Measurements from ENCODE around the gene UNC5A. TPM values are rescaled to one million over a fixed set of nuclear protein-coding genes. Genes with fewer than 3 reads are reported as not detected.

The UNC5A gene
- total and polyA plus RNA-seq, 2 of the 8 experiments (the other 6 are each of a cell fraction or from before 2014, with no cell fraction given): 4.0 to 7.6 TPM

DNA sequence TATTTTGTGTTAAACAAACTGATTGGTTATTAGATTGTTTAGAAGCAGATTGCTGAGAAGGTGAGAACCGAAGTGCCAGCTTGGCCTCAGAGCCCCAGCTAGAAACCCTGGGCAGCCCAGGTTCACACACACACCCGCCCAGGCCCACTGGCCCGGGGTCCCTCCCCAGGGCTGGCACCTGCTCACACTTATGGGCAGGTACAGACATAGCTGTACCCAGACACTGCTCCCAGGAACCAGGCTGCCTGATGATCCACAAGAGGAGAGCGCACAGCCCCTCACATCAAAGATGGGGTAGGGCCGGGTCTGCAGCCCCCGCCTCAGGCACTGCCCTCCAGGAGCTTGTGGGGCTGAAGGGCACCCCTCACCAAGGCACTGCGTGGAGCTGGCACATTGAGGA, 55.6 kb downstream of the UNC5A start:
- Histone ChIP-seq H3K27me3 (replicated peaks in 1 of 4; ENCODE audit: control insufficient read depth in 3 of 4, extremely low read depth in 1 of 4, insufficient read depth in 3 of 4, low read length in 3 of 4) (no peaks in the 10 kb centered on the region), H2BK15ac (ENCODE audit: low read length) (no peak overlapping the region), H2BK20ac (ENCODE audit: low read length) (no peak overlapping the region), H4K5ac (ENCODE audit: insufficient read length, low read depth, low read length) (no peak overlapping the region), H4K8ac (ENCODE audit: extremely low read depth, insufficient read depth, low read length) (peak overlapping the region; percentile 45), H2BK12ac (ENCODE audit: low read depth, low read length) (peak overlapping the region; percentile 53; the same call in 1 of the 2 replicates), H3K56ac (replicated peaks; ENCODE audit: insufficient read length, low read depth, low read length) (no peak overlapping the region), H3K18ac (ENCODE audit: extremely low read depth, low read length) (peak overlapping the region; percentile 25; the same call in 1 of the 2 replicates), H3K23me2 (ENCODE audit: low read depth, low read length) (no peaks in the 10 kb centered on the region), H3K9ac (replicated peaks in 1 of 4; ENCODE audit: extremely low read depth in 1 of 4, low read depth in 3 of 4, low read length in 3 of 4) (no peak overlapping the region), H3K4me3 (ENCODE audit: extremely low read depth in 1 of 4, insufficient read depth in 2 of 4, low read depth in 3 of 4, low read length in 4 of 4) (no peak overlapping the region), H4K91ac (replicated peaks; ENCODE audit: insufficient read length, low read length) (no peak overlapping the region), H3K4me2 (ENCODE audit: insufficient read depth in 1 of 2, low read depth in 2 of 2, low read length in 2 of 2) (no peak overlapping the region), H3K4me1 (replicated peaks in 1 of 4; ENCODE audit: control insufficient read depth in 3 of 4, insufficient read depth in 4 of 4, low read length in 3 of 4) (peaks cover 6 to 40% (median 27%) of the 10 kb centered on the region in 4 experiments), H3K14ac (ENCODE audit: insufficient read length) (no peak overlapping the region), H2BK5ac (ENCODE audit: low read depth, low read length) (0 out of 2 replicates have a peak overlapping the region, but pooled peaks have one; percentile 24), H2AFZ (ENCODE audit: low read length) (no peak overlapping the region), H2AK5ac (ENCODE audit: low read depth, low read length) (no peak overlapping the region), H3K27ac (ENCODE audit: low read depth, low read length) (no peak overlapping the region), H3K36me3 (ENCODE audit: control insufficient read depth in 2 of 4, insufficient read depth in 4 of 4, low read length in 3 of 4) (no peaks in the 10 kb centered on the region), H3K9me3 (ENCODE audit: insufficient read depth in 2 of 2, low read depth in 1 of 2, low read length in 1 of 2) (no peaks in the 10 kb centered on the region), H3K79me2 (ENCODE audit: control insufficient read depth in 1 of 2, insufficient read depth in 2 of 2, low read length in 2 of 2) (no peaks in the 10 kb centered on the region), H2BK120ac (replicated peaks; ENCODE audit: low read depth, low read length) (no peak overlapping the region), H3K23ac (ENCODE audit: insufficient read length) (no peak overlapping the region), H3K4ac (replicated peaks; ENCODE audit: insufficient read length, low read depth, low read length) (peak overlapping the region; percentile 19), H4K20me1 (replicated peaks in 1 of 2; ENCODE audit: control insufficient read depth in 1 of 2, insufficient read depth in 2 of 2, low read length in 2 of 2) (no peaks in the 10 kb centered on the region), H3K79me1 (ENCODE audit: low read depth, low read length) (no peaks in the 10 kb centered on the region)
- no peak for DNase-seq (ENCODE audit: low read depth in 1 of 2, low spot score in 2 of 2)
- ChIA-PET CTCF (ENCODE audit: partially characterized antibody) (interaction anchor here (0.8 to 6.5 kb wide), 9 partner anchors 11 to 206 kb away, joined by 3 to 39 read pairs (median 5); no protein-coding TSS in a partner anchor), POLR2A (ENCODE audit: partially characterized antibody) (interaction anchor here (1.0 to 2.1 kb wide), 2 partner anchors 9 to 79 kb away, joined by 3 to 6 read pairs; no protein-coding TSS in a partner anchor)
- TF ChIP-seq EP300 (IDR thresholded peaks at IDR 0.05; ENCODE audit: borderline replicate concordance in 1 of 2, low read depth in 2 of 2, low read length in 2 of 2) (no peak), CHD2 (IDR thresholded peaks at IDR 0.05; ENCODE audit: low read length) (no peak)
- TF ChIP-seq, protein P1, sequence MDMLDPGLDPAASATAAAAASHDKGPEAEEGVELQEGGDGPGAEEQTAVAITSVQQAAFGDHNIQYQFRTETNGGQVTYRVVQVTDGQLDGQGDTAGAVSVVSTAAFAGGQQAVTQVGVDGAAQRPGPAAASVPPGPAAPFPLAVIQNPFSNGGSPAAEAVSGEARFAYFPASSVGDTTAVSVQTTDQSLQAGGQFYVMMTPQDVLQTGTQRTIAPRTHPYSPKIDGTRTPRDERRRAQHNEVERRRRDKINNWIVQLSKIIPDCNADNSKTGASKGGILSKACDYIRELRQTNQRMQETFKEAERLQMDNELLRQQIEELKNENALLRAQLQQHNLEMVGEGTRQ (IDR thresholded peaks at IDR 0.05; ENCODE audit: low read length): no peak
- whole genome bisulfite sequencing, 2 experiments (ENCODE audit: extremely low coverage in 1 of 2, insufficient coverage in 1 of 2, insufficient read length in 1 of 2, insufficient replicate concordance in 2 of 2, low coverage in 1 of 2, low lambda C conversion rate in 2 of 2, missing lambda C conversion rate in 1 of 2): 84% methylated on average over 7 of the region's 7 CpGs; no CpG with 5 or more reads in 1 of the 2 experiments
- FAIRE-seq: no peak

All from H1 (cell line).